Heart right ventricle (tissue), 16 donors: Measurements from ENCODE around the gene SLC24A5. TPM values are rescaled to one million over a fixed set of nuclear protein-coding genes. Genes with fewer than 3 reads are reported as not detected.

Source experiments
- ATAC-seq, 8 donors: fragments of 200-7000 bp; cut with Tn5 transposase; one replicate each; pipeline ENCODE4 v1.9.1; 2020; ENCODE audit warnings: mild to moderate bottlenecking in 8 of 8, moderate library complexity in 8 of 8, moderate number of reproducible peaks in 1 of 8
- DNase-seq, 2 donors: peaks; one replicate each; pipeline ENCODE4 v3.0.0-alpha.2; 2020
- H3K27ac ChIP-seq, 10 donors: fragments of 200-600 bp; sonication (generic) in 2 of 10; one replicate each; pipeline versions ENCODE4 v1.5.0 to v1.8.0; 2020 to 2022; ENCODE audit warnings: mild to moderate bottlenecking in 3 of 10
- H3K27me3 ChIP-seq, 7 donors: fragments of 200-600 bp; one replicate each; pipeline ENCODE4 v1.8.0; 2021 to 2022; ENCODE audit warnings: mild to moderate bottlenecking in 2 of 7
- H3K36me3 ChIP-seq, 9 donors: fragments of 200-600 bp; sonication (generic) in 1 of 9; one replicate each; pipeline versions ENCODE4 v1.5.0 to v1.8.0; 2020 to 2022; ENCODE audit warnings: mild to moderate bottlenecking in 2 of 9
- H3K4me1 ChIP-seq, 9 donors: fragments of 200-600 bp; sonication (generic) in 1 of 9; one replicate each; pipeline versions ENCODE4 v1.5.0 to v1.8.0; 2020 to 2022; ENCODE audit warnings: mild to moderate bottlenecking in 4 of 9
- H3K4me3 ChIP-seq, 10 donors: fragments of 200-600 bp; sonication (generic) in 2 of 10; one replicate each; pipeline versions ENCODE4 v1.5.0 to v1.8.0; 2020 to 2022; ENCODE audit warnings: mild to moderate bottlenecking in 7 of 10, moderate library complexity in 2 of 10
- H3K9me3 ChIP-seq, 11 donors: fragments of 200-600 bp in 10 of 11; sonication (generic) in 2 of 11; one replicate each; pipeline versions ENCODE4 v1.5.0 to v1.8.0; 2013 to 2022; ENCODE audit warnings: mild to moderate bottlenecking in 2 of 11, control low read depth in 1 of 11, moderate library complexity in 1 of 11
- CTCF ChIP-seq, 9 donors: fragments of 200-600 bp; sonication (generic) in 2 of 9; IDR thresholded peaks; one replicate each; pipeline versions ENCODE4 v1.5.0 to v1.8.0; 2021 to 2022; ENCODE audit warnings: antibody characterized with exemption in 9 of 9, mild to moderate bottlenecking in 5 of 9, moderate library complexity in 1 of 9
- WGBS, 2 donors: extraction: QIAGEN DNeasy Blood & Tissue Kit; methylation state at CpG; one replicate each; pipeline ENCODE4 v1.1.7; 2013; ENCODE audit warnings: inconsistent platforms in 1 of 2; 5-methylcytosine and 5-hydroxymethylcytosine counted together
- intact Hi-C, 10 donors: fragments of 100-400 bp; cut with DNase I; formaldehyde crosslinking; loops; one replicate each; pipeline versions ENCODE4 v1.11.1 to v1.14.2; 2022
- polyA plus RNA-seq, 2 donors: library from polyadenylated mRNA; stranded (reverse); fragments of 200-250 nt; gene quantifications; one replicate each; pipeline ENCODE4 v1.2.3, GENCODE V29; 2013
- total RNA-seq, 10 donors: library from RNA; stranded (reverse); fragmentation: NEBNext Ultra II Directional in 3 of 10; extraction: Animal tissue kit (Norgen Biotek cat#: 25700) in 3 of 10; gene quantifications; one replicate each; pipeline versions ENCODE4 v1.2.1 to v1.2.4, GENCODE V29; 2021 to 2023
- donor health status: Arrhythmogenic right ventricular cardiomyopathy.
- donor health status: ischemic (EF 13 %, LVEDD 7.1; RV severe dilation, severe dysfunction).
- donor health status: healthy with polysubstance abuse.
- donor health status: DM: no; HTN: yes; CAD: no.
- donor health status: DM: no; HTN: no; CAD: no.
- donor health status: ischemic (EF 25% LVEDD 6.9; RV normal size, moderate dysfunction).
- donor health status: ischemic (EF 25% LVEDD 5.7; RV mildly dilated, moderate dysfunction).
- donor health status: healthy.
- donor health status: DM: yes; HTN: yes; CAD: no.
- donor health status: Ischemic cardiomyopathy.
- donor health status: ischemic (EF 35%, LVEDD 5.7; RV mildly dilated, moderate dysfunction).
- donor health status: nonischemic (EF 11% LVEDD 7.7; RV severe dilation, severe dysfunction).
- donor health status: DM: yes; HTN: yes; CAD: no.
- donor health status: PGD.
- donor health status: ischemic (EF 29% LVEDD 5.4; RV normal size, mild dysfunction).
- donor health status: nonischemic (EF 23%, LVEDD 6.1; RV moderate dilation, normal function).

SLC24A5 gene
- total and polyA plus RNA-seq, 12 donors: not detected

- ATAC-seq (no peak), DNase-seq (no peak)
- no peaks in the 10 kb centered on the region for H3K4me1 ChIP-seq
- no peak for TF ChIP-seq CTCF (IDR thresholded peaks at IDR 0.05)
- H3K36me3 ChIP-seq: no peaks in the 10 kb centered on the region
- intact Hi-C loops: no loop called here
- no peaks in the 10 kb centered on the region for H3K9me3 ChIP-seq
- peaks cover 0 to 33% (median 9%) of the 10 kb centered on the region in 7 donors for H3K27me3 ChIP-seq
- no peak overlapping the region for H3K27ac ChIP-seq
- no peak overlapping the region for H3K4me3 ChIP-seq
- WGBS, 2 donors: 69 to 76% methylated on average over 2 of the region's 2 CpGs
Measured at GRCh38 chr15:48097264-48097663, 23.5 kb upstream of the SLC24A5 start.

DNA sequence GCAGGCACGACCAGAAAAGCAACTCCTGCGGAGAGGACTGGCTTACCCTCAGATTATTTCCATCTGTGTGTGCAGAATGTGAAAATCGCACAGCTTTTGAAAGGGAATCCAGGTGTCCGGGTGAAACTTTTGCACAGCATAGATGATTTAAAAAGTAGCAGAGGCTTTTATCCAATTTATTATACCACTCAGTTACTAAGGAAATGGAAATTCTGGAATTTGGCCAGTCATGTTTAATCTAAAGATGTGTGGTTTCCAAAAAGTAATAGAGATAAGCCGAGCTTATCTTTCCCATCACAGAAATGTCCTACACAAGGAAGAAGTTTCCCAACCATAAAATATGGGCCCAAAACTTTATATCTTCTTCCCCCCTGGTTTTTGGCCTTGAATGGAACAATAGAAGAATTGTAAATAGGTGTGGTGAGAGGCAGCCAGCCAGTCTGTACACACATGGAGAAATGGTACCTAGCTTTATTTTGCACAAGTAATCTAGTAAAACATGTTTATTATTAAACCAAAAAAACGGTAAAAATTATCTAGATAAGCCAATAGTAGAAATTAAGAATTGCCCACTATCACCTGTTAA is 19.3 kb upstream of the SLC24A5 start:
- Histone ChIP-seq H3K4me1 (no peaks in the 10 kb centered on the region), H3K27ac (no peak overlapping the region), H3K27me3 (peaks cover 0 to 35% (median 18%) of the 10 kb centered on the region in 7 donors), H3K9me3 (no peaks in the 10 kb centered on the region), H3K4me3 (no peak overlapping the region), H3K36me3 (no peaks in the 10 kb centered on the region)
- intact Hi-C loops: no loop called here
- DNase-seq: no peak
- ATAC-seq: no peak
- TF ChIP-seq CTCF (IDR thresholded peaks at IDR 0.05): no peak
- WGBS, 2 donors: 71 to 82% methylated on average over 6 of the region's 6 CpGs

GRCh38 chr15:48102167-48102566 is 18.6 kb upstream of the SLC24A5 start:
- WGBS, 2 donors: 78 to 85% methylated on average over 6 of the region's 6 CpGs
- ATAC-seq (no peak), DNase-seq (no peak)
- peaks cover 0 to 37% (median 18%) of the 10 kb centered on the region in 7 donors for H3K27me3 ChIP-seq
- H3K4me3 ChIP-seq: no peak overlapping the region
- no peaks in the 10 kb centered on the region for H3K4me1 ChIP-seq
- no peak overlapping the region for H3K27ac ChIP-seq
- no peak for TF ChIP-seq CTCF (IDR thresholded peaks at IDR 0.05)
- no peaks in the 10 kb centered on the region for H3K36me3 ChIP-seq
- no peaks in the 10 kb centered on the region for H3K9me3 ChIP-seq
- intact Hi-C loops: no loop called here

DNA sequence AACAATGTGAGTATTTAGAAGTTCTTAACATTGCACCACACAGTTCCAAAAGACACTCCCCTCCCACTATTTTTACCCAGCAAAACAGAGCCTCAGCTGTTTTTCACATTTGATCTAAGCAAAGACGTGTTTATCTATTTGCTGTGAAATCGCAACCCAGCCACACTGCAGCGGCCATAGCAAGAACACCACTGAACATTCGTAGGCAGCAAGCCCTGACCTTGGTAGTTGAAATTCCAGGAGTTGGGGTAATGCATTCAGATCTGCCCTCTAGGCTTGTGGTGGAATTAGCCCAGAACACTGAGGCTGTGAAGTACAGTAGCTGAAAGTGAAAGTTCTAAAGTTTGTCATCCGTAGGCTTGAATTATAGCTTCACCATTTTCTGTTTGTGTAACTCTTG is 17.1 kb upstream of the SLC24A5 start:
- ATAC-seq (no peak), DNase-seq (no peak)
- H3K27ac ChIP-seq: no peak overlapping the region
- peaks cover 0 to 34% (median 18%) of the 10 kb centered on the region in 7 donors for H3K27me3 ChIP-seq
- H3K4me3 ChIP-seq: no peak overlapping the region
- no peak for TF ChIP-seq CTCF (IDR thresholded peaks at IDR 0.05)
- H3K36me3 ChIP-seq: no peaks in the 10 kb centered on the region
- no peaks in the 10 kb centered on the region for H3K4me1 ChIP-seq
- WGBS, 2 donors: 69 to 74% methylated on average over 5 of the region's 5 CpGs
- intact Hi-C loops: no loop called here
- no peaks in the 10 kb centered on the region for H3K9me3 ChIP-seq
